Measurements from ENCODE around the gene LRRC4B.

LRRC4B gene

DNA sequence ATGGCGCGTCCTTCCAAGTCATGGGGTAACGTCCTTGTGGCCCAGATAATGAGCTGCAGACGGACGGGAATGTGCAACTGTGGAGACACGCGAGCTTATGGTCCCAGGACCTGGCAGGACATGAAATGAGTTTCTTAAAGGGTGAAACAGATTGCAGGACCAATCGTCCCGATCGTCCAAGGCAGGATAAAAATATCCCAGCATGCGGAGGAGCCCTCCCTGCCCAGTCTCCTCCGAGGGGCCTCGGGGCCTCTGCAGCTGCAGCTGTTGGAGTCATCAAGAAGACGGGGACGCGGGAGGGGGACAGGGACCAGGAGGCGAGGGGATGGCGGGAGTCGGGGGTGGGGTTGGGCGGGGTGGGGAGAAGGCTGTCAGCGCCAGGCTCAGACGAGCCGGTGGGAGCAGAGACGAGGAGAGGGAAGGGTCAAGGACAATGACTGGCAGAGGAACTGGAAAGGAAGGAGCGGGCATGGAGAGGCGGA, 77.2 kb downstream of the LRRC4B start:
- DNase-seq (ENCODE audit: extremely low spot score, insufficient read length, low read depth) (no peak), FAIRE-seq (no peak)

DNA sequence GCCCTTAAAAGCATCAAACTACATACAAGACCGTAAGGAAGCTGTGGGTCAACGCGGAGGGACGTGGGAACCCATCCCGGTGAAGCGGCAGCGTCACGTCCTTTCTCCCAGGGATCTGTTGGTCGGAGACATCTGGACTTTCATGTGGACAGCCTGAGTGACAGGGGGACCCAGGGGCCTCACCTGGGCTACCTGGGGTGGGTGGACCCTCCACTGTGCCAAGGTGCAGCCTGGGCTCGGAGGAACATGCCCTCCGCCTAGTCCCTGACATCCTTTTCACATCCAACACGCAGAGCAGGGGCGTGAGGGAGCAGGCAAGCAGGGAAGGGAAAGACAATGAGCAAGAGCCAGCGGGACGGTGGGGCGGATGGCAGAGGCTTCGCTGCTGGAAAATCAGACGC, 77.8 kb downstream of the LRRC4B start:
- FAIRE-seq: no peak
- no peak for DNase-seq (ENCODE audit: extremely low spot score, insufficient read length, low read depth)

GRCh38 chr19:50489461-50490011, 78.7 kb downstream of the LRRC4B start:
- no peak for FAIRE-seq

DNA sequence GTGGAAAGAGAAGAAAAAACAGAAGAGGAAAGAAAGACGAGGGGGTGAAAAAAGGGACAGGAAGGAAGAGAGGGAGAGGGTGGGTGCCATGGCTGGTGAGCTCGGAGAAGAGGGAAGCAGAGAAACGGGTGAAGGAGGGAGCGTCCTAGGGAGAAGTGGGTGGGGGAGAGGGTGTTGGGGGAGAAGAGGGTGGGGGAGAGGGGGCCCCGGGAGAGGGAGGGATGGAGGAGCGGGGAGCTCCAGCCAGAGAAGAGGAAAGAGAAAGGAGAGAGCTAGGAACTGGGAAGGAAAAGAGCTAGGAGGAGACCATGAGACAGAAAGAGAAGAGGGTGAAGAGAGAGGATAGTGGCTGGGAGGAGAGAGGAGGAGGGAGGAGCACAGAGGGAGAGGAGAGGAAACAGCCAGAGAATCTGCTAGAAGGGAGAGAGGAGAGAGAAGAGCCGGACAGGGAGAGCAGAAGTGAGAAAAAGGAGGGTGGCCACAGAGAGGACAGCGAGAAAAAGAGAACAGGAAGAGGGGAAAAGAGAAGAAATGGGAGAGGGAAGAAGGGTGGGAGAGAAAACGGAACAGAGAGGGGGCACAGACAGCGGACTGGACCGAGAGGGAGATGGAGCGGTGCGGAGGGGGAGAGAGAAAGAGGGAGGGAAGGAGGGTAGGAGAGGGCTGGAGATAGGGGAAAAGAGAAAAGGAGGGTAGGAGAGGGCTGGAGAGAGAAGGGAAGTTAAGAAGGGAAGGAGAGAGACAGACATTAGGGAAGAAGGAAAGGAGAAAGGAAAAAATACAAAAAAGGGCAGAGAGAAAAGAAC, 79.6 kb downstream of the LRRC4B start:
- DNase-seq (ENCODE audit: extremely low spot score, insufficient read length, low read depth) (no peak), FAIRE-seq (no peak)

More at GRCh38 chr19:50489461-50490011, 78.7 kb downstream of the LRRC4B start:
- no peak for DNase-seq (ENCODE audit: extremely low spot score, insufficient read length, low read depth)

- DNase-seq (ENCODE audit: extremely low spot score, insufficient read length, low read depth) (no peak), FAIRE-seq (no peak)
These were observed 81.3 kb downstream of the LRRC4B start for GRCh38 chr19:50486823-50487515.

GRCh38 chr19:50485284-50485955, 82.8 kb downstream of the LRRC4B start:
- no peak for DNase-seq (ENCODE audit: extremely low spot score, insufficient read length, low read depth)
- no peak for FAIRE-seq

DNA sequence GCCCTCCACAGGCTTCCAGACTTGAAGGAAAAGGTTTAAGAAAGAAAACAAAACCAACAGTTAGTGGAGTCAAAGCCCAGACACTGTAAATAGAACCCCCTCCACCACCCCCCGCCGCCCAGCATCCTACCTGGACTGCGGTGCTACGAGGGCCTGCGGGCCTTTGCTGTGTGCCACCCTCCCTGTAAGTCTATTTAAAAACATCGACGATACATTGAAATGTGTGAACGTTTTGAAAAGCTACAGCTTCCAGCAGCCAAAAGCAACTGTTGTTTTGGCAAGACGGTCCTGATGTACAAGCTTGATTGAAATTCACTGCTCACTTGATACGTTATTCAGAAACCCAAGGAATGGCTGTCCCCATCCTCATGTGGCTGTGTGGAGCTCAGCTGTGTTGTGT, 85.3 kb downstream of the LRRC4B start:
- FAIRE-seq (no peak), DNase-seq (ENCODE audit: extremely low spot score, insufficient read length, low read depth) (no peak)

DNA sequence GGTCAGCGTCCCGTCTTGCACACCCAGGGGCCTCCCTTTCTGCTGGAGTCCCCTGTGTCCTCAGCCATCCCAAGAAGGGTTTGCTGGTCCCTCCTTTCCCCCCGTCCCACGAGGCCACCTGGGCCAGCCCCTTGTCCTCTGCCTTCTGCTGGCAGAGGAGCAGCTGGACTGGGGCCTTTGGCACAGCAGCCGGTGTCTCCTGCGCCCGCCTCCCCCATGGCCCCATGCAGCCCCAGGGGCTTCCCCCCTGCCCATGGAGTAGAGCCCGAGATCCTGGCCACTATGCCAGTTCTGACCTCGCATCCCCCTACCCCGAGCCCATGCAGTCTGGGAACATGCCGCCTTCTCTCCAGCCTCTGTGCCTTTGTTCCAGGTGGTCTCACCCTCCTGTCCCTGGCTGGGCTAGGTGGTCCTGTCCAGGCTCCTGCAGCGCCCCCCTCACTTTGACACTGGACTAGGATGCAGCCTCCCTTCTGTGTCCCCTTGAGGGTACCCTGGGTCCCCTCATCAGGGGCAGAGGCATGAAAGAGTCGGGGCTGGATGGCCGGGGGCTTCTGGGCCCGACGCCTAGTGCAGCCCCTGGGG, 85.9 kb downstream of the LRRC4B start:
- FAIRE-seq (no peak), DNase-seq (ENCODE audit: extremely low spot score, insufficient read length, low read depth) (no peak)

GRCh38 chr19:50481351-50482149, 86.7 kb downstream of the LRRC4B start:
- FAIRE-seq: no peak
- no peak for DNase-seq (ENCODE audit: extremely low spot score, insufficient read length, low read depth)

DNA sequence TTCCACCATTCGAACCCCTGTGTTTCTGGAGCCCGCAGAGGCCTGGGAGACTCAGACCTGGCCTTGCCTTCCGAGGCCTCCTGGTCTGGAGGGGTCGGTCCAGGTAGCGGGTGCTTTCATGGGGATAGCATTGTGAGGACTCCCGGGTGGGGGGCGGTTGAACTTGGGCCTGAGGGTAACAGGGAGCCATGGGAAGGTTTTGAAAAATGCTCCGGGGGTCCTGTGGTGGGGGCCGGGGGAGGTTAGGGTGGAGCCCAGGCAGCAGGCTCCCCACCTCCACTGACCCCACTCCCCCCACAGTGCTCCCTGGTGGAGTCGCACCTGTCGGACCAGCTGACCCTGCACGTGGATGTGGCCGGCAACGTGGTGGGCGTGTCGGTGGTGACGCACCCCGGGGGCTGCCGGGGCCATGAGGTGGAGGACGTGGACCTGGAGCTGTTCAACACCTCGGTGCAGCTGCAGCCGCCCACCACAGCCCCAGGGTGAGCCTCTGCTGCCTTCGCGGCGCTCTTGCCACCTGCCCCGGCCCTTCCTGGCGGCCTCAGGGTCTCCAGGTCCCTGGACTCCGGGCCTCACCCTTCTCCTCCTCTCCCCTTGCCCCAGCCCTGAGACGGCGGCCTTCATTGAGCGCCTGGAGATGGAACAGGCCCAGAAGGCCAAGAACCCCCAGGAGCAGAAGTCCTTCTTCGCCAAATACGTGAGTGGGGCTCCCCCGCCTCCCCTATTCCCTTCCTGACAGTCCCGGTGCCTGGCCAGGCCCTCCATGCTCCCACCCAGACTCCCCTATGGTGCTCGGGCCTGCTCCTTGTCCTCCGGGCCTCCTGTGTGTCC, 87.7 kb downstream of the LRRC4B start:
- no peak for FAIRE-seq
- no peak for DNase-seq (ENCODE audit: extremely low spot score, insufficient read length, low read depth)

DNA sequence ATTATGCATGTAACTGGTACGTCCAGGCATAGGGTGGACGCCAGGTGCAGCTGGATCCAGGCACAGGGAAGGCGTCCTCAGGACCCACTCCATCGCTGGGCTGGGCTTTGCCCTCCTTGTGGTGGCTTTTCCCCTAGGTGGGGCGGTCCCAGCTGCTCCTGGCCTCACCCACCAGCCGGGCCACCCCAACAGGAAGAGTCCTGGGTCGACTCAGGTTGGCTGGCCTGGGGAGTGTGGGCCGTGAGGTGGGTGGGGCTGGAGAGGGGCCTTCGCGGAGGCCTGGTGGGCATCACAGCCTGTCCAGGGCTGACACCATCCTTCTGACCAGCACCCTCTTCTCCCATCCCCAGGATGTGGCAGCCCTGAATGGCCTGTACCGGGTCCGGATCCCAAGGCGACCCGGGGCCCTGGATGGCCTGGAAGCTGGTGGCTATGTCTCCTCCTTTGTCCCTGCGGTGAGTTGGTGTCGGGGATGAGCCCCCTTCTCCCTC, 88.4 kb downstream of the LRRC4B start:
- FAIRE-seq (no peak), DNase-seq (ENCODE audit: extremely low spot score, insufficient read length, low read depth) (no peak)

GRCh38 chr19:50478901-50479715, 89.1 kb downstream of the LRRC4B start:
- FAIRE-seq: no peak
- DNase-seq (ENCODE audit: extremely low spot score, insufficient read length, low read depth): no peak

- no peak for DNase-seq (ENCODE audit: extremely low spot score, insufficient read length, low read depth)
- FAIRE-seq: no peak
These were observed 90.3 kb downstream of the LRRC4B start for GRCh38 chr19:50477751-50478515.

DNA sequence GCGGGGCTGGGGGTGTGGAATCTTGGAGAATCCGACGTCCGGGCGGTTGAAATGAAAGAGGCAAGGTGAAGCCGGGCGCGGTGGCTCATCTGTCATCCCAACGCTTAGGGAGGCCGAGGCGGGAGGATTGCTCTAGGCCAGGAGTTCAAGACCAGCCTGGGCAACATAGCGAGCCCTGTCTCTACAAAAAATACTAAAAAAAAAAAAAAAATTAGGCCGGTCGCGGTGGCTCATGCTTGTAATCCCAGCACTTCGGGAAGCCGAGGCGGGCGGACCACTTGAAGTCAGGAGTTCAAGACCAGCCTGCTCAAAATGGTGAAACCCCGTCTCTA, 91.4 kb downstream of the LRRC4B start:
- DNase-seq (ENCODE audit: extremely low spot score, insufficient read length, low read depth): no peak
- no peak for FAIRE-seq

DNA sequence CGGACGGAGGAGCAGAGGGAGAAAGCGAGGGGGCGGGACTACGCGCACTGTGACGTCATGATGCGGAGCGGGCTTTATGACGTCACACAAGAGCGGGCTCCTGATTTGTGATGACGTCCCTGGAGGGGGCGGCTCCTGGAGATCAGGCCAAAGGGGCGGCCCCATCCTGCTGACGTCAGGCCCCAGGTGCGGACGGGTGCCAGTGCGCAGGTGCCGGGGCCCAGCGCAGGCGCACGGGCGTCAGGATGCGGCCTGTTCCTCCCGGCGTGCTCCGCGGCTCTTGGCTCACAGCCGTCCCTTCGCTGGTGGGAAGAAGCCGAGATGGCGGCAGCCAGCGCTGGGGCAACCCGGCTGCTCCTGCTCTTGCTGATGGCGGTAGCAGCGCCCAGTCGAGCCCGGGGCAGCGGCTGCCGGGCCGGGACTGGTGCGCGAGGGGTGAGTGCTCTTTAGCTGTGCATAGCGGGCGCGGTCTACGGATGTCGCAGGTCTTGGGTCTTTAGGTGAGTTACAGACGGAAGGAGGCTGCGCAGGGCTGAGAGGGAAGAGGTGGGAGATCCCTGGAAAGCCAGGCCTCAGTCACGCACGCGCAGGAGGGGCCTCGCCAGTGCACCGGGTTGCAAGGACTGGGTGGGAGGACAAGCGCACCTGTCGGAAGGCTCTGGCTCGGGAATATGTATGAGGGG, 91.9 kb downstream of the LRRC4B start, which contains the start of the genes EMC10 and GARIN5A:
Gene EMC10 (plus strand): TSS at position 284 of the 683 bp plus-strand sequence. CDS start 38 bp downstream, at position 322.
Gene GARIN5A (minus strand): TSS at position 625 of the 683 bp plus-strand sequence. CDS start 460 bp downstream, at position 165.
- peak; percentile 88 for FAIRE-seq
- DNase-seq (ENCODE audit: extremely low spot score, insufficient read length, low read depth): peak; percentile 100

DNA sequence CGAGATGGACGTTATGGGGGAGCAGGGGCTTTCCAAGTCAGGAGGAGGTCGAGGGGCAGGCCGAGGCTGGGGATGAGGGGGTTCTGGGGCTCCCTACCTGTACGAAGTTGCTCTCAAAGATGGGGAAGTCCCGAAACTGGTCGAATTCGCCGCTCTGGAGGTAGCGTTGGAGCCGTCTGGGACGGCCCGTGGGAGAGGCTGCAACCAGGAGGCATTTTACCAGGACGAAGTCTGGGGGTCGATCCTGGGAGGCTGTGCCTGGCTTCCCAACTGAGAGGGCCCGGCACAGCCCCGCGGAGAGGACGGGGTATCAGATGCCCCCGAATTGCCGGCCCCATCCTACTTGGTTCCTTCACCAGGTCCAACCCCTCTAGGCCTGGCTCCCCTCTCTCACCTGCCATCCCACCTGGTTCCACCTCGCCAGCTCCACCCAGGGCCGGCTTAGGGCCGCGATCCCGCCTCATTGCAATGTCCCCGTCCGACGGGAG, 92.5 kb downstream of the LRRC4B start:
- DNase-seq (ENCODE audit: extremely low spot score, insufficient read length, low read depth): no peak
- FAIRE-seq: no peak

Measured in GM18507 (cell line).